ENCODE results near the gene DCDC2B.

GRCh38 chr1:32208469-32208868 lies 420 bp upstream of the DCDC2B start:
- no peak for TF ChIP-seq POLR2A (IDR thresholded peaks at IDR 0.05)
- no peak for TF ChIP-seq CTCF (IDR thresholded peaks at IDR 0.05)

All from right lobe of liver (tissue), 4 donors.